GM19372 (cell line): Measurements from ENCODE around the gene CRADD.

Experiments
- ATAC-seq: cut with Tn5 transposase; IDR thresholded peaks from one replicate; pipeline ENCODE4 v1.9.1; 2021; ENCODE audit warnings: mild to moderate bottlenecking, low read depth, moderate library complexity; ENCODE audit not compliant: unreplicated experiment

Gene CRADD

GRCh38 chr12:93733928-93734327 is 56.8 kb downstream of the CRADD start:
- no peak for ATAC-seq

DNA sequence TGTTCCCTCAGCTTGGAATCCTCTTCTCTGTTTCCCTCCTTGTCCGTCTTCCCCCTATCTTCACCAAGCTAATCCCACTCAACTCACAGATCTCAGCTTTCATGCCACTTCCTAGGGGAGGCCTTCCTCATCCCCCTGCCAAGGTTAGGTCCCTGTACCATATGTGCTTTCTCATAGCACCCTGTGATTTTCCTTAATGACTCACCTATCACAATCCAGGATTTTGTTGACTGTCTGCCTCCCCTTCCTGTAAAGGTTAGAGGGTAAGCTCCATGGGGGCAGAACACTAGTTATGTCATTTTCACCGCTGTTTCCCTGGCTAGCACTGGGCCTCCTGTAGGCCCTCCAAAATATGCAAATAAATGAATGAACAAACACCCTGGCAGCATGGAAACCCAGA is 57.6 kb downstream of the CRADD start:
- ATAC-seq, result no peak

DNA sequence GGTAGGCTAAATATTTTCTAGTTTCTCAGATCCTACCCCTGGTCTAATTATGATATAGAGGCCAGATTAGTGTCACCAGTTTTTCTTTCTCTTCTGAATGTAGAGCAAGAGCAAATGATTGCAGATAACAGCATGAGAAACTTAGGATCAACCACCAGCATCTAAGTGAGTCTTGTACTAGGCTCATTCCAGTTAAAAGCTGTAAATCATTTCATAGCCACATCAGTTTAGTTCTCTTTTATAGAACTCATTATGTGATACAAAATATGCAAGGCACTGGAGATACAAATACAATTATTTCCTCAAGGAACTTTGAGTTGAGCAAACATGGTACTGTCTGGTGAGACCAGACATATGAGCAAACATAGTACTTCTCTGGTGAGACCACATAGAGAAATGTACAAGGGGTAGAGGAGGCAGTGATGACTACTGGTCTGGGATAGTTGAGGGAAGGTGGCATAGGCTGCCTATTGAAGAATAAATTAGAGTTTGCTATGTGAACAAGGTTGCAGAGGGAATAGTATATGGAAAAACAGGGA is 59.5 kb downstream of the CRADD start:
- ATAC-seq, result no peak

DNA sequence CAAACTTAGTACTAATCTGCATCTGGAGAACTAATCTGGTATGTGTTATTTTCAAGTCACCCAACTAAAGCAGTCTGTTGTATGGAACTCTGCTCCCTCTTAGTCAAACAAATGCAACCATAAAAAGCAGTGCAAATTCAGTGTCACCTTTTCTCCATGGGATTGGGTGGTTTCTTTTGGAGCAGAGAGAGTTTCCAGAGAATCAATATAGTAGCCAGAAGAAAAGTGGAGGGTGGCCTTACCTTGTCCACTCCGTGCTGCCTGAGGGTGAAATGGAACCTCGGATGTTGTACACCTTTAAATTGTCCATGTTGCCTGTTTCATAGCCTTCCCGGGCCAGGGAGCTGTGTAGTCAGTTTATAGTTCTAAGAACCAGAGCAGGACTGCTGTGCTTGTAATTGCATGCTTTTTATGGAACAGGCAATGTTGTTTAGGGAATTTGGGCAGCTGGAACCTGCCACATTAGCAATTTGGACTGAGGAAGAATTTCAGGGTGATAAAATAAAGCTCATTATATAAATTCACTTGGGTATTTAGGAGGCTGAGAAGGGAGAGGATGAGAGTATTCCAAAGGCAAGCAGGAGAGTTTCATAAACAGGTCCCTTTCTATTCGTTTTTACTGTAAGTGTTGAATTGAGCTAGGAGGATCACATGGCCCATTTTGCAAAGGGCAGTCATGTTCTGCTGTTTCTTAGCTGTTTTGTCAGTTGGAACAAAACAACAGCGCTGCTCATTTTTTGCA is 60.5 kb downstream of the CRADD start:
- ATAC-seq, result no peak

GRCh38 chr12:93738199-93739058 is 61.3 kb downstream of the CRADD start:
- no peak for ATAC-seq

DNA sequence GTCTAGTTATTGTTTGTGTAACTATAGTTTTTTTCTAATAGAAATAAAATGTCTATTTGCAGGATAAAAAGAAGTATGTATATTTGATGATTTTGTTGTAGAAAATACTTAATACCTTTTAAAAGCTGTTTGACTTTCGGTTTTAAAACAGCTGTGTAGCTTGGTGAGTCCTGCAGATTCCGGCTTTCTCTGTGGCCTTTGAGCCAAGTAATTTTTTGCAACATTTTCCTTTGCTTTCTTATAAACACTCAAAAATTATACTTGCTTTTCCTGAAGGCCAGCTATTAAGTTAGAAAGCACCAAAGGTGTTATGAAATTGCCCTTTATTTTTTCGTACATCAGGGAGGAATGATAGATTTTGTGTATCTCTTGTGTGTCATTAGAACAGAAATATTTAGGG is 63.6 kb downstream of the CRADD start:
- no peak for ATAC-seq

GRCh38 chr12:93741659-93742109 is 64.5 kb downstream of the CRADD start:
- peak; percentile 19 for ATAC-seq

DNA sequence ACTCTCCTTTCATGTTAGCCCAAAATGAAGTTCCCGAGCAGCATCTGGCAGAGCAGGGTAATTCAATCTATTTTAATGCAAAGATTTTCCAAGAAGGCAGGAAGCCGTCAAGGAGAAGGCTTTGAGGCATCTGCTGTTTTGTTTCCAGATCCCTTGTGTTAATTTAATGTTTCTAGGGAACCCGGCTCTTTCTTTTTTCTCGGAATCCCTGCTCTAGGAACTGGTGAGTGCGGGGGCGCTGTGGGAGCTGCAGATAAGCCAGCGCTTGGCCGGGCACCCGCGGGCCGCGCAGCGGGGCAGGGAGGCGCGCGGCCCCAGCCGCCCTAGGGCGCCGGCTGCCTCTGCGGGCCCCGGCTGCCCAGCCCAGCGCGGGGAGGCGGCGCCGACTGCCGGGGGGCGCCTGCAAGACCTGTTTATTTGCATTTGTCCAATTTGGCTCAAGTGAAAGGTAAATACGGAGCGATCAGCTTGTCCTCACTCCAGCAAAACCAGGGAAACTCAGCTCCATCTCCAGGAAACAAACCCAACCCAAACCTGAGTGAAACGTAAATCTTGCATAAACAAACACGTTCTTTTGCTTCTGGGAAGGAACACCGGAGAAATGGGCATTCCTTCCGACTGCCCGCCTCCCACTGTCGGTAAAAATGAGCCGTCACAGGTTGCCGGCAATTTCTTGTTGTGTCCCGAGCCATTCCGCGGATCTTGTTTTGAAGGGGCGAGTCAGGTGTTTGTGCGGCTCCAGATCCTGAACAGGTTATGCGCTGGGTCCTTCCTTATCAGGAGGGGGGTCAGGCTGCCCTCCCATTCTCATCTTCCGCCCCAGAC is 65.1 kb downstream of the CRADD start:
- peak; percentile 91 for ATAC-seq

- ATAC-seq, result no peak
Observed at GRCh38 chr12:93743229-93743998, 66.2 kb downstream of the CRADD start.

DNA sequence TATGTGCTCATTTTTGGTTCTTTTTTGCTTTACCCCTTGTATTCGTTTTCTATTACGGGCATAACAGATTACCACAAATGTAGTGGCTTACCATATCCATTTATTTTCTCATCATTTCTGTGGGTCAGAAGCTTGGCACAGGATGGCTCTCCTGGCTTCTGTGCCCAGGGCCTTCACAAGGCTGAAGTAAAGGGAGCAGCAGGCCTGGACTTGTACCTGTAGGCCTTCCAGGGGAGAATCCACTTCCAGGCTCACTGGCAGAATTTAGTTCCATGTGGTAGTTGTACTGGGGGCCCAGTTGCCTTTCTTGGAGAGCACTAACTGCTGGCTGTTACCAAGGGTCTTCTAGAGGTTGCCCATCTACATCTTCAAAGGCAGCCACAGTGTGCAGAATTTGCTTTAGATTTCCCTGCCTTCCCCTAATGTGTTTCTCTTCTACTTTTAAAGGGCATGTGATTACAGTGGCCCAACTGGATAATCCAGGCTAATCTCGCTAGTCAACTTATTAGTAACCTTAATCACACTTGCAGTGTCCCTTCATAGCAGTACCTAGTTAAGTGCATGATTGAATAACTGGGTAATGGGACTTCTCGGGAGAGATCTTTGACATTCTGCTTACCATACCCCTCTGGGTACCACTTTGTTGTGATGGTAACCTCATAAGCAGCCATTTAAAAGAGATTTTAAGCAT is 67.0 kb downstream of the CRADD start:
- no peak for ATAC-seq

DNA sequence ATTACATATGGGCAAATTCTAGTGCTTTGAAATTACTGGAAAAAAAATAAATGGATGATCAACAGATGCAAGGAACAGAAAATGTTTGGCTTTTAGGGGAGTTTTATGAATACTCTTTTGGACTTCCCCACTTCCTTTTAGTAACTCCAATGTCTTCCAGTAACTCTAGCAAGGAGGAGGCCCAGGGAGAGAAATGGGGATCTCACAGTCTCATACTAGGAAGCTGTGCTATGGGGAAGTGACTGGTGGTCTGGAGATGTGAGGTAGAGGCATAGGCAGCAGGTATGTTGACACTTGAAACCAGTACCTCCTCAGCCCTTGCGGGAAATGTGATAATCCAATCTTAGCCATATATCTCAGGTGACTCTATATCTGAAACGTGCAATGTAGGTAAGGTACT is 68.1 kb downstream of the CRADD start:
- no peak for ATAC-seq

DNA sequence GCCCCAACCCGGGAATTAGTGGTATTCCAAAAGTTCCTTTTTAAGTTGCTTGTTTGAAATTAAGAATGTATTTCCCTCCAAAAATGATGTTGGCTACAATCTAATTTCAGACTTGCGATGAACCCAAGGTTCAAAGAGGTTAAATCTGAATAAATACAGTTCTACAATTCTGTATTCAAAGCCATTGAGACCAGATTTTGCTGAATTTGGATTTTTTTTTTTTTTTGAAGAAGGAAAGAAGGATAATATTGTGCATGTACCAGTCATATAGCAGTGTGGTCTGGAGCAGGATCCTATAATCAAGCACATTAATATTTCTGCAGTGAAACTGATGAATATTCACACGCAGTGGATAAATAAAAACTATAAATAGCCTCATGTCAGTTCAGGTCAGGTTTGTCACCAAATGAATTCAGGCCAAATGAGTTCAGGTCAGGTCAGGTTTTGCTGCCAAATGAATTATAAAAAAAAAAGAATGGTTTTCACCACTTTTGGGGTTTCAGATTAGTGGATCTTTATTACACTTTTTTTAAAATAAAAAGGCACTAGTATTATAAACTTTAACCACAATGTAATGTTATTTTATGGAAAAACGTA is 69.5 kb downstream of the CRADD start:
- no peak for ATAC-seq

DNA sequence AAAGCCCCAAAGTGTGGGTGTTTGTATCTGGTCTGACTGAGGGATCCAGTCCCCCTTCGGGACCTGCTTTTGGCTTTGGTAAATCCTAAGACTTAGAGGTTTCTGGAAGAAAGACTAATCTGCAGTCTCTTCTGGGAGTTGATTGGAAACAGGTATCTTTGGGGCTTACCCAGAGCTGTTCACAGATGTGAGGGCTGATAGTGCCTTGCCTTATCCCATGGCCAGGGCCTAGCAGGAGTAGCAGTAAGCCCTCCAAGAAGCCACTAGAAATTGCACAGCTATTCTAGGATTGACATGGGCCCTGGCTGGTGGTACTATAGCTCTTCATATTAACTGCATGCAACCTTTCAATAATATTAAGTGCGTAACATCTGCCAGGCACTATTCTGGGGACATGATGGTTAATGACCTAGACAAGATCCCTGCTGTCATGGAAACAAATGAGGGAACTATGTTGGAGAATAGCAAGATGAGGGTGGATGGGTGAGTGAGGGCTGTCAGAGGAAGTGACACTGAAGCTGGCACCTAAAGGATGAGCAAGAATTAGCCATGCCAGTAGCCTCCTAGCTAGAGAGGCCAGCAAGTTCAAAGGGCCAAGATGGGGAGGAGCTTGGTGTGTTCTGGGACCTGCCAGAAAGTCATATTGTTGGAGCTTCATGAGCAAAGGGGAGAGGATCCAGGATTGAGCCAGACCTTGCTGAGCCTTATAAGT is 71.7 kb downstream of the CRADD start:
- ATAC-seq, result no peak

DNA sequence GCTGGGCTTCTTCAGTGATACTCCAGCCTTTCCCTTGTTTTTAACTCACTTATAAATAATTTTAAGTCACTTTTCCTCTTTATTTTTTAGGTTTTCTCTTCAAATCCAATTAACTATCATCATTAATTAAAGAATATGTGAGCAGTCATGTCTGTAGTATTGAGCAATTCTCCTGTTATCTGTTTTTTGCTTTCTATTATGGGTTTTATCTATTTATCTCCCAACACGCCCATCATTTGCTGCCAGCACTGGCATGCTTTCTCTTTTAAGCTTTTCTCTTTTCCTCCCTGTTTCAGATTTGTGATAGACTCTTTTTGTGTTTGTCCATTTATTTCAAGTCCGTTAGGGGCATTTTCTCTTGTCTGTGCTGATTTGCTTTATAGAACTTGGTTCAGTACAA is 72.3 kb downstream of the CRADD start:
- ATAC-seq, result no peak

GRCh38 chr12:93750056-93750455 is 72.9 kb downstream of the CRADD start:
- no peak for ATAC-seq

DNA sequence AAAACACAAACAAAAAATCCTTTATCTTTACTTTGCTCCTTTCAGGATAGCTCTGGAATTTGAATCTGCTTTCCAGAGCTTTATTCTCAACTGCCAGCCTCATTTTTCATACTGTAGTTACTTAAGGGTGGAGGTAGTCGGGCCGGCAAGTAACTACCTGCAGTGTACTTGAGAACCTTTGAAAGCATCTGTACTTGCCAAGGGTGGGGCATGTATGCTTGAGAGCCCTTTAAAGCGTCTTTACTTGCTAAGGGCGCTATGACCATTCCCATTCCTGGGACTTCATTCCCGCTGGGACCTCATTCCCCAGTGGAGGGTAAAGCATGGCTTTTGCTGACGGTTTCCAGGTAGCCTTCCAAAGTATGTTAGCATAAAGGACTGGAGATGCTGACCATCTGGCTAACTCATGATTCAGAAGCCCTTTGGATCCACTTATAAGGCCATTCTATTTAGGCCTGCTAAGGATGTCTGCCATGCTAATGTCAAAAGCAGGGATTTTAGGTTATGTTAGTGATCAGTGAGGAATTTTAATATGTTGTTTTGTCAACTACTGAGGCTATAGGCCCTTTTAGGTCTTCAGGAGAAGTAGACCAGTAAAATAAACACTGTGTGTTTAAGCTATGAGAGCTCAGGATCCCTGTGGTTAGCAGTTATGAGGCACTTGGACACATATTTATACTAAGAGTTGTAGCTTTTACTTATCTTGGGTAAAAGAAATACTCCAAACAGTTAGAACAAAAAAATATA is 74.9 kb downstream of the CRADD start:
- ATAC-seq, result no peak

DNA sequence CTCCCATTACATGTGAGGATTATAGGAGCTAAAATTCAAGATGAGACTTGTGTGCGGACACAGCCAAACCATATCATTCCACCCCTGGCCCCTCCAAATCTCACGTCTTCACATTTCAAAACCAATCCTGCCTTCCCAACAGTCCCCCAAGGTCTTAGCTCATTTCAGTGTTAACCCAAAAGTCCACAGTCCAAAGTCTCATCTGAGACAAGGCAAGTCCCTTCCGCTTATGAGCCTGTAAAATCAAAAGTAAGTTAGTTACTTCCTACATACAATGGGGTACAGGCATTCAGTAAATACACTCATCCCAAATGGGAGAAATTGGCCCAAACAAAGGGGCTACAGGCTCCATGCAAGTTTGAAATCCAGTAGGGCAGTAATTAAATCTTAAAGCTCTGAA is 76.1 kb downstream of the CRADD start:
- no peak for ATAC-seq
